A549 treated with Mapracorat at 1 μM for 4 hours (cell line): Measurements from ENCODE around the gene CALB2. TPM values are rescaled to one million over a fixed set of nuclear protein-coding genes. Genes with fewer than 3 reads are reported as not detected.

Experiments used
- total RNA-seq: library from RNA; stranded (reverse); fragments of 200-300 nt; extraction: Qiagen RNA extraction; gene quantifications from 5 replicates; pipeline ENCODE4 v1.2.3, GENCODE V29; 2022

Gene CALB2
- 4.5 to 8.0 TPM (median 5.4 TPM) in 5 replicates for total RNA-seq

GRCh38 chr16:71358464-71358998 is at the start of gene CALB2:
Gene CALB2, plus strand, starts transcription at chr16:71358723. Its CDS starts 70 bp downstream, at chr16:71358793.

Other genes with a start within 250 kb of the CALB2 start
- gene HYDIN, start 128.0 kb upstream of the CALB2 start, total RNA-seq = 0.18 to 0.65 TPM (median 0.39 TPM) in 5 replicates
- gene CMTR2, start 69.3 kb upstream of the CALB2 start, total RNA-seq = 11.6 to 15.2 TPM (median 12.6 TPM) in 5 replicates
- gene TLE7, start 83.3 kb downstream of the CALB2 start, total RNA-seq = not detected in 5 replicates
- 5.4 to 7.6 TPM (median 6.3 TPM) in 5 replicates for gene ZNF23, start 103.5 kb downstream of the CALB2 start, total RNA-seq
- gene ZNF19, start 130.6 kb downstream of the CALB2 start, total RNA-seq = 1.3 to 1.9 TPM (median 1.7 TPM) in 5 replicates
- gene CHST4, start 167.7 kb downstream of the CALB2 start, total RNA-seq = 0.08 TPM in 1 of 5 replicates, not detected in the others
- 0.04 to 0.05 TPM in 2 of 5 replicates, not detected in the others for gene TAT, start 218.4 kb downstream of the CALB2 start, total RNA-seq